Measurements from ENCODE around the gene EVL. TPM values are rescaled to one million over a fixed set of nuclear protein-coding genes. Genes with fewer than 3 reads are reported as not detected.
A peak's percentile ranks its signal among the peaks of the same experiment; 100 is the strongest.

EVL gene
- total and polyA plus RNA-seq, 2 of the 8 experiments (the other 6 are each of a cell fraction or from before 2014, with no cell fraction given) = 30.7 to 64.6 TPM

DNA sequence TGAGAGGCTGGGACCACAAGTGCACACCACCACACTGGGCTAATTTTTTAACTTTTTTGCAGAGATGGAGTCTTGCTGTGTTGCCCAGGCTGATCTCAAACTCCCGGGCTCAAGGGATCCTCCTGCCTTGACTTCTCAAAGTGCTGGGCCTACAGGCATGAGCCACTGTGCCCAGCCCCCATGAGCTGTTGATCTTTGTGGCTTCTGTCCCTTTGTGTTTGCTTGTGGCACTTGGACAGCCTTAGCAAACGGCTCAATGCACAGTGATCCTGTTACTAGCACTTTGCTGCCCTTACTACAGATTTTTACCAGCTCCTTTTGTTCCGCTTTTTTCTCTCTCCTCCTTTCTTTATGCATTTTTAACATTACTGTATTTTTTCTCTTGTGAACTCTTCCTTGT lies 25.3 kb upstream of the EVL start:
- H3K9ac ChIP-seq (replicated peaks in 1 of 4; ENCODE audit: extremely low read depth in 1 of 4, low read depth in 3 of 4, low read length in 3 of 4) = no peak overlapping the region
- H2AK5ac ChIP-seq (ENCODE audit: low read depth, low read length) = peak overlapping the region; percentile 53; the same call in 1 of the 2 replicates
- H3K4ac ChIP-seq (replicated peaks; ENCODE audit: insufficient read length, low read depth, low read length) = no peak overlapping the region
- no peak overlapping the region for H3K56ac ChIP-seq (replicated peaks; ENCODE audit: insufficient read length, low read depth, low read length)
- H2BK12ac ChIP-seq (ENCODE audit: low read depth, low read length) = no peak overlapping the region
- H2BK15ac ChIP-seq (ENCODE audit: low read length) = no peak overlapping the region
- no peaks in the 10 kb centered on the region for H3K36me3 ChIP-seq (ENCODE audit: control insufficient read depth in 2 of 4, insufficient read depth in 4 of 4, low read length in 3 of 4)
- no peak overlapping the region for H2BK120ac ChIP-seq (replicated peaks; ENCODE audit: low read depth, low read length)
- no peak overlapping the region for H4K91ac ChIP-seq (replicated peaks; ENCODE audit: insufficient read length, low read length)
- no peak for FAIRE-seq
- no peaks in the 10 kb centered on the region for H3K27me3 ChIP-seq (replicated peaks in 1 of 4; ENCODE audit: control insufficient read depth in 3 of 4, extremely low read depth in 1 of 4, insufficient read depth in 3 of 4, low read length in 3 of 4)
- H3K79me2 ChIP-seq (ENCODE audit: control insufficient read depth in 1 of 2, insufficient read depth in 2 of 2, low read length in 2 of 2) = no peaks in the 10 kb centered on the region
- no peak overlapping the region for H3K27ac ChIP-seq (ENCODE audit: low read depth, low read length)
- H2AFZ ChIP-seq (ENCODE audit: low read length) = no peak overlapping the region
- H4K5ac ChIP-seq (ENCODE audit: insufficient read length, low read depth, low read length) = no peak overlapping the region
- no peak overlapping the region for H3K18ac ChIP-seq (ENCODE audit: extremely low read depth, low read length)
- no peak overlapping the region for H3K23ac ChIP-seq (ENCODE audit: insufficient read length)
- H3K9me3 ChIP-seq (ENCODE audit: insufficient read depth in 2 of 2, low read depth in 1 of 2, low read length in 1 of 2) = no peaks in the 10 kb centered on the region
- no peak overlapping the region for H4K8ac ChIP-seq (ENCODE audit: extremely low read depth, insufficient read depth, low read length)
- H3K14ac ChIP-seq (ENCODE audit: insufficient read length) = no peak overlapping the region
- H3K79me1 ChIP-seq (ENCODE audit: low read depth, low read length) = no peaks in the 10 kb centered on the region
- no peak overlapping the region for H3K4me3 ChIP-seq (ENCODE audit: extremely low read depth in 1 of 4, insufficient read depth in 2 of 4, low read depth in 3 of 4, low read length in 4 of 4)
- no peaks in the 10 kb centered on the region for H3K23me2 ChIP-seq (ENCODE audit: low read depth, low read length)
- H4K20me1 ChIP-seq (replicated peaks in 1 of 2; ENCODE audit: control insufficient read depth in 1 of 2, insufficient read depth in 2 of 2, low read length in 2 of 2) = peaks cover 0 to 6% of the 10 kb centered on the region in 2 experiments
- WGBS, 2 experiments (ENCODE audit: extremely low coverage in 1 of 2, insufficient coverage in 1 of 2, insufficient read length in 1 of 2, insufficient replicate concordance in 2 of 2, low coverage in 1 of 2, low lambda C conversion rate in 2 of 2, missing lambda C conversion rate in 1 of 2) = 84% methylated on average over 3 of the region's 3 CpGs; no CpG with 5 or more reads in 1 of the 2 experiments
- no peak for DNase-seq (ENCODE audit: low read depth in 1 of 2, low spot score in 2 of 2)
- H3K4me2 ChIP-seq (ENCODE audit: insufficient read depth in 1 of 2, low read depth in 2 of 2, low read length in 2 of 2) = no peak overlapping the region
- H2BK5ac ChIP-seq (ENCODE audit: low read depth, low read length) = no peak overlapping the region
- CTCF ChIA-PET (ENCODE audit: partially characterized antibody) = interaction anchor here (1.0 to 7.7 kb wide), 4 partner anchors 14 to 87 kb away, joined by 4 to 40 read pairs (median 6); no protein-coding TSS in a partner anchor
- no peaks in the 10 kb centered on the region; a peak in 1 of 7 replicates for H3K4me1 ChIP-seq (replicated peaks in 1 of 4; ENCODE audit: control insufficient read depth in 3 of 4, insufficient read depth in 4 of 4, low read length in 3 of 4)
- POLR2A ChIA-PET (ENCODE audit: partially characterized antibody) = no interaction called here
- H2BK20ac ChIP-seq (ENCODE audit: low read length) = 0 out of 2 replicates have a peak overlapping the region, but pooled peaks have one; percentile 19
- no peak for TF ChIP-seq HDAC2 (IDR thresholded peaks at IDR 0.05; ENCODE audit: borderline replicate concordance in 1 of 2, low read depth in 2 of 2, low read length in 2 of 2)
- no peak for TF ChIP-seq BACH1 (IDR thresholded peaks at IDR 0.05; ENCODE audit: low read length)
- TF ChIP-seq SRF (IDR thresholded peaks at IDR 0.05; ENCODE audit: low read depth, low read length) = no peak

Data from H1 (cell line).